Measurements from ENCODE around the gene THOP1. TPM values are rescaled to one million over a fixed set of nuclear protein-coding genes. Genes with fewer than 3 reads are reported as not detected.

THOP1 gene
- total RNA-seq, 1 experiment from 2014 or later = 221 TPM

DNA sequence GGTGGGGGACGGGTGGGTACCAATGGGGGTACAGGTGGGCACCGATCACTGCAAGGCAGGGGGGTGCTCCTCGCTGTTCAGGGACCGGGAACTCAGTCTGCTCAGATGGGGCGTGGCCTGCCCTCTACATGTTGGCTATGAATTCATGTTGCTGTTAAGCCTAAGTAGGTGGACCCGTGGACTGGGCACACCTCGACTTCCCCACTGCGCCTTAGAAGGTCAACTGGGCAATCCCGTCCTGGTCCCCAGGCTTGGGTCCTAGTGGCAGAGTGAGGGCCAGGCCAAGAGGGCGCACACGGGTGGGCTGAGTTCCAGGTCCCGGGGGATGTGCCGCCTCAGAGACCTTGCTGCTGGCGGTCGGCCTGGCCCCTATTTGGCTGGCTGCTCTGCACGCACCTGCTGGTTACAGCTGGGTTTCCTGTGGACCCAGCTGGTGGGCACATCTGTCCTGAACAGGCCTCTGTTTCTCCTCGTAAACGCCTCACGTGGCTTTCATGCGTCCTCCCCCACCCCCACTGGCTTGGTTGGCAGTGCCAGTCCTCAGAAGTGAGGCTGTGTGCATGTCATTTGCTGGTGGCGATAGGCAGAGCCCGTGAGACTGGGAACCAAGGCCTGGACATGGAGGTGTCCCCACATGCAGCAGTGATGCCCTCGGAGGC, 20.8 kb downstream of the THOP1 start:
- Histone ChIP-seq H2AFZ (ENCODE audit: low read length) (no peak overlapping the region), H3K9me2 (replicated peaks; ENCODE audit: low read length) (no peaks in the 10 kb centered on the region), H3K4me2 (ENCODE audit: low read length) (no peak overlapping the region), H3K9me3 (ENCODE audit: low read length) (no peaks in the 10 kb centered on the region), H3K9ac (ENCODE audit: low read length) (no peak overlapping the region), H3K36me3 (ENCODE audit: low read depth, low read length) (no peaks in the 10 kb centered on the region; the same call in 1 of the 2 replicates), H3K4me1 (ENCODE audit: insufficient read depth, low read length) (no peaks in the 10 kb centered on the region), H3F3A (ENCODE audit: low read length, unreplicated experiment) (no peaks in the 10 kb centered on the region), H3K79me2 (ENCODE audit: low read length) (no peaks in the 10 kb centered on the region), H3K4me3 (ENCODE audit: low read length) (no peak overlapping the region), H3K27ac (ENCODE audit: low read length) (no peak overlapping the region), H4K20me1 (ENCODE audit: low read length) (no peaks in the 10 kb centered on the region), H3K27me3 (ENCODE audit: low read length) (no peaks in the 10 kb centered on the region)
- POLR2A ChIA-PET (ENCODE audit: unreplicated experiment) = no interaction called here
- no TSS peak for BruUV-seq (replicated peaks)
- CTCF ChIA-PET = no interaction called here
- no peak for TF ChIP-seq CTCF (conservative IDR thresholded peaks at IDR 0.05; ENCODE audit: low read depth, low read length)
- no peak for TF ChIP-seq EZH2 (IDR thresholded peaks at IDR 0.05; ENCODE audit: low read length, unreplicated experiment)
- TF ChIP-seq EZH2phosphoT487 (IDR thresholded peaks at IDR 0.05; ENCODE audit: borderline replicate concordance, low read length) = no peak
- ATAC-seq (no peak), DNase-seq (no peak)
- intact Hi-C loops (cut with micrococcal nuclease) = no loop called here

DNA sequence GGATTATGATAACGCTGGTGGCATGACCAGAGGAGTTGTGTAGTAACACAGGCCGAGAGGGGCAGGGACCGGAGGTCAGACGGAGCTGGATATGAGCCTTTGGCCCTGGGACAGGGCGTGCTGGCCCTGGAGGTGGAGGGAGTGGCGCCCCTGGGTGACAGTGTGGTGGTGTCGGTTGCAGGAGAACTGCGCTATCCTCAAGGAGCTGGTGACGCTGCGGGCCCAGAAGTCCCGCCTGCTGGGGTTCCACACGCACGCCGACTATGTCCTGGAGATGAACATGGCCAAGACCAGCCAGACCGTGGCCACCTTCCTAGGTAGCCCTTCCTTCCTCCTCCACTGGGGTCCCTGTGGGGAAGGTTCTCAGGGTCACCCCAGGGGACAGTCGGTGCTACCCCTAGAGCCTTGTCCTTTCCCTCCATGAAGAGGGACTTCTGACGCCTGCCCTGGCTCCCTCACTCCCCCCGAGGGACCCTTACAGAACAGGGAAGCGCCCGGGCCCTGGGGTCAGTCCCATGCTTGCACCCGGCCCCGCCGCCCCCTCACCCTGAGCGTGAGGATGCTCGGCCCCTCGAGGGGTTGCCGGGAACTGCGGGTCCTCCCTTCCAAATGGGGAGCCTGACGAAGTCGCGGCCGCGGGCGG, 21.6 kb downstream of the THOP1 start:
- no peaks in the 10 kb centered on the region; the same call in 1 of the 2 replicates for H3K36me3 ChIP-seq (ENCODE audit: low read depth, low read length)
- BruUV-seq (replicated peaks) = no TSS peak
- no peaks in the 10 kb centered on the region for H3K79me2 ChIP-seq (ENCODE audit: low read length)
- CTCF ChIA-PET = no interaction called here
- no peaks in the 10 kb centered on the region for H3K9me3 ChIP-seq (ENCODE audit: low read length)
- no peak overlapping the region for H3K4me2 ChIP-seq (ENCODE audit: low read length)
- no peaks in the 10 kb centered on the region for H3K9me2 ChIP-seq (replicated peaks; ENCODE audit: low read length)
- H3F3A ChIP-seq (ENCODE audit: low read length, unreplicated experiment) = no peaks in the 10 kb centered on the region
- H3K27me3 ChIP-seq (ENCODE audit: low read length) = no peaks in the 10 kb centered on the region
- DNase-seq = no peak
- no peaks in the 10 kb centered on the region for H4K20me1 ChIP-seq (ENCODE audit: low read length)
- H3K4me3 ChIP-seq (ENCODE audit: low read length) = no peak overlapping the region
- no peaks in the 10 kb centered on the region for H3K4me1 ChIP-seq (ENCODE audit: insufficient read depth, low read length)
- H2AFZ ChIP-seq (ENCODE audit: low read length) = no peak overlapping the region
- ATAC-seq = no peak
- TF ChIP-seq EZH2 (IDR thresholded peaks at IDR 0.05; ENCODE audit: low read length, unreplicated experiment) (no peak), EZH2phosphoT487 (IDR thresholded peaks at IDR 0.05; ENCODE audit: borderline replicate concordance, low read length) (no peak), CTCF (conservative IDR thresholded peaks at IDR 0.05; ENCODE audit: low read depth, low read length) (no peak)
- intact Hi-C loops (cut with micrococcal nuclease) = no loop called here
- H3K27ac ChIP-seq (ENCODE audit: low read length) = no peak overlapping the region
- POLR2A ChIA-PET (ENCODE audit: unreplicated experiment) = no interaction called here
- no peak overlapping the region for H3K9ac ChIP-seq (ENCODE audit: low read length)
